ENCODE data around the gene PDXP.

PDXP gene

DNA sequence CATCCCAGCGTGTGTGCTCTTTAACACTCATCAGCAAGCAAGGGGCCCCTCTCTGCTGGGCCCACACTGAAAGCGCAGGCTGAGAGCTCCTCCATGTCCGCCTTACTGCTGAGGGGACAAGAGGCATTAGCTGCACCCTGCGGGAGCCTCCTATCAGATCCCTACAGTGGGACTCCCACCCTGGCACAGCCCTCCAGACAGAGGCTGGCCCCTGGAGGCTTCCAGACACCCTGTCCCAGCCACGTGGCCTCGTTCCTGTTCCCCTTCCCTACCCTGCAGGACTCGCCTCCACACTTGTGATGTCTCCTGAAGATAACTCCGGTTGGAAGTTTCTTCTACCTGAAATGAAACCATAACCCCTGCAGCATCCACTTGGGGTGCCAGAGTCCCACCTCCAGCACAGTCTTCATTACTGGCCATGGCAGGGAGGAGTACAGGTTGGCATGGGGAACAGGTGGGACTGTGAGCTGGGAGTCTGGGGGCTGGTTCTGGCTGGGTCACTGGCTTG lies 24.1 kb upstream of the PDXP start:
- H3K27ac ChIP-seq, result no peak overlapping the region

DNA sequence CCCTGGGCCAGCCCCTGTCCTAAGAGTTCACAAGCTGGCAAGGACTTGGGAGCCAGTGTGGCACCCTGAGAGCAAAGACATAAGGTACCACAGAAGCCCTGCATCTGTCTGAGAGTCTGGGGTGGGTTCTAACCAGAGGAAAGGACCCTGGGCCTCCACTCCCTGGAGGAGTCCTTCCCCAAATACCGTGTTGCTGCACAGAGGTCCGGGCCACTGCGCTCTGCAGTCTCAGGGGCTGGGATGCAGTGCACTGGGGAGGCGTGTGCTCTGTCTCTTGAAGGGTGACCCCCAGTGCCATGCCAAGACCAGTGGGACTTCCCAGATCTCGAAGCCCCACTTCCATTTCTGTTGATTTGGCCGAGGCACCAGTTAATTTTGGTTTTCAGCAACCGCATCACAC lies 23.4 kb upstream of the PDXP start:
- H3K27ac ChIP-seq, result no peak overlapping the region
- no peak for TF ChIP-seq ZFX (IDR thresholded peaks at IDR 0.05; ENCODE audit: borderline replicate concordance)
- TF ChIP-seq, protein P1, sequence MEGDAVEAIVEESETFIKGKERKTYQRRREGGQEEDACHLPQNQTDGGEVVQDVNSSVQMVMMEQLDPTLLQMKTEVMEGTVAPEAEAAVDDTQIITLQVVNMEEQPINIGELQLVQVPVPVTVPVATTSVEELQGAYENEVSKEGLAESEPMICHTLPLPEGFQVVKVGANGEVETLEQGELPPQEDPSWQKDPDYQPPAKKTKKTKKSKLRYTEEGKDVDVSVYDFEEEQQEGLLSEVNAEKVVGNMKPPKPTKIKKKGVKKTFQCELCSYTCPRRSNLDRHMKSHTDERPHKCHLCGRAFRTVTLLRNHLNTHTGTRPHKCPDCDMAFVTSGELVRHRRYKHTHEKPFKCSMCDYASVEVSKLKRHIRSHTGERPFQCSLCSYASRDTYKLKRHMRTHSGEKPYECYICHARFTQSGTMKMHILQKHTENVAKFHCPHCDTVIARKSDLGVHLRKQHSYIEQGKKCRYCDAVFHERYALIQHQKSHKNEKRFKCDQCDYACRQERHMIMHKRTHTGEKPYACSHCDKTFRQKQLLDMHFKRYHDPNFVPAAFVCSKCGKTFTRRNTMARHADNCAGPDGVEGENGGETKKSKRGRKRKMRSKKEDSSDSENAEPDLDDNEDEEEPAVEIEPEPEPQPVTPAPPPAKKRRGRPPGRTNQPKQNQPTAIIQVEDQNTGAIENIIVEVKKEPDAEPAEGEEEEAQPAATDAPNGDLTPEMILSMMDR (IDR thresholded peaks at IDR 0.05), result no peak

More for the DNA sequence above, 24.1 kb upstream of the PDXP start:
- TF ChIP-seq, protein P1 (IDR thresholded peaks at IDR 0.05), result no peak
- TF ChIP-seq ZFX (IDR thresholded peaks at IDR 0.05; ENCODE audit: borderline replicate concordance), result no peak

DNA sequence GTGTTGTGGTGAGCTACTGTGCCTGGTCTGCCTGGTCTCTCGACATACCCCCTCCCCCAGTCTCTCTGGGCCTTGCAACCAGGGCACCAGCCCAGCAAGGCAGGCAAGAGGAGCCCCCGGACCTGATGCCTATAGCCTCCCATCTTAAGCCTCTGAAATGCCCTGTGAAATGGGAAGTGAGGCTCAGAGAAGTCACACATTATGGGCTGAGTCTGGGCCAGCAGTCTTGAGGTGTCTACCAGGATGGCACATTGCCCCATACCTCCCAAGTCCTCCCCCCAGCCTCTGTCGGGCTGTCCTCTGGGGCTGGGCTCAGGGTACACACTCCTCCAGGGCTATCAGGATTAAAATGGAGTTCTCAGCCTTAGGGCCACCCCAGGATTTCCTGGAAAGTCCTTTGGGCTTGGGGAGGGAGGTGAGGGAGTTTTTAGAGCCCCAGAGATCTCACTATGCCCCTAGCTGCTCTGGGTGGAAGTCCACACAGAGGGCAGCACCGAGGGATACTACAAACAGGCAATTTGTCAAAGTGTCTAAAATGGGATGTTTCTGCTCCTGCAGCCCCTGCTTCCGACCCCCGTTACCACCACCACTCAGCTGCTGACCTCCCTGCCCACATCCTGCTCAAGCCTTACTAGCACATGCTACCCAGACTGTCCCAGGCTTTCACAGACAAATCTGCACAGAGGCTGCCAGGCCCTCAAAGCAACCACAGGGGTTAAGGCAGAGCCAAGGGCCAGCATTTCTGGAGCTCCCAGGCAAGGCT lies 22.2 kb upstream of the PDXP start:
- no peak for TF ChIP-seq ZFX (IDR thresholded peaks at IDR 0.05; ENCODE audit: borderline replicate concordance)
- TF ChIP-seq, protein P1 (IDR thresholded peaks at IDR 0.05), result no peak
- H3K27ac ChIP-seq, result peak overlapping the region; percentile 73; the same call in 1 of the 2 replicates

DNA sequence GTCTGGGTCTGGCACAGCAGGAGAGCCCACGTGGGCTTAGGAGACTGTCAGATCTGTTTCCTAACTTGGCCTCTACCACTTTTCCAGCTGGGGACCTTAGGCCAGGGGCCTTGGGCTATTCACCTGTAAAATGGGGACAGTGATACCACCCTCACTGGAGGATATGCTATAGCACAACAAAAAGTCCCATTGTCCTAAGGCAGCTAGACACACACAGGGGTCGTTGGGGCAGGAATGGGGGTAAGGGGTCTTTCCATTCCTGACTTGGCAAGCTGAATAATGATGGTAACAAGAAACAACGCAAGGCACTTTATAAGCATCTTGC lies 21.6 kb upstream of the PDXP start:
- peak overlapping the region; percentile 73 for H3K27ac ChIP-seq
- TF ChIP-seq ZFX (IDR thresholded peaks at IDR 0.05; ENCODE audit: borderline replicate concordance), result no peak
- TF ChIP-seq, protein P1 (IDR thresholded peaks at IDR 0.05), result no peak

DNA sequence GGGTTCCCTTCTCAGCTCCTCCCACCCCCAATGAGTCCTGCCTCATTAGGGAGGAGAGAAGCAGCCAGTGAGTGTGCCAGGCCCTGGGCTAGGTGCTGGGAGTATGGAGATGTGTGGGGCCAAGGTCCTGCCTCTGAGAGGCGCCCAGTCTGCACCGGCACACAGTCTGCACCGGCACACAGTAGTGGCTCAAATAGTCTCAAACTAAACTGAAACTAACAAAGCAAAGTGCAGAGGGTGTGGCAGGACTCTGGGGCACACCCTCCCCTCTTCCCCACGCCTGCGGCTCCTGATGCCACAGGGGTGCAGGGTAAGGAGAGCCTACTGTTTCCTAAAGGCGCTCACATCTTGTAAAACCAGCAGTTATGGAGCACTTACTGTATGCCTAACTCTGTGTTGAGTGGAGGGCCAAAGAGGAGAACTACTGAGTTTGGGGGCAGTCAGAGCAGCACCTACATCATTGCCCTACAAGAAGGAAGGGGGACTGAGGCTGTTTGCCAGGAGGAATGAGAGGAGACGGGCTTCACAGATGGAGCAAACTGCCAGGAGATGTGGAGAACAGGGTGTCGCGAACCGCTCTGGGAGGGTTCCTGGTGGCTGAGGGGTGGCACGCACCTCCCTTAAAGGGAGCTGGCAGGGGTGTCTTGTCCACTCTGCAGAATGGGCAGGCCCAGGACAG lies 20.0 kb upstream of the PDXP start:
- H3K27ac ChIP-seq, result peak overlapping the region; percentile 73
- no peak for TF ChIP-seq ZFX (IDR thresholded peaks at IDR 0.05; ENCODE audit: borderline replicate concordance)
- TF ChIP-seq, protein P1 (IDR thresholded peaks at IDR 0.05), result no peak

DNA sequence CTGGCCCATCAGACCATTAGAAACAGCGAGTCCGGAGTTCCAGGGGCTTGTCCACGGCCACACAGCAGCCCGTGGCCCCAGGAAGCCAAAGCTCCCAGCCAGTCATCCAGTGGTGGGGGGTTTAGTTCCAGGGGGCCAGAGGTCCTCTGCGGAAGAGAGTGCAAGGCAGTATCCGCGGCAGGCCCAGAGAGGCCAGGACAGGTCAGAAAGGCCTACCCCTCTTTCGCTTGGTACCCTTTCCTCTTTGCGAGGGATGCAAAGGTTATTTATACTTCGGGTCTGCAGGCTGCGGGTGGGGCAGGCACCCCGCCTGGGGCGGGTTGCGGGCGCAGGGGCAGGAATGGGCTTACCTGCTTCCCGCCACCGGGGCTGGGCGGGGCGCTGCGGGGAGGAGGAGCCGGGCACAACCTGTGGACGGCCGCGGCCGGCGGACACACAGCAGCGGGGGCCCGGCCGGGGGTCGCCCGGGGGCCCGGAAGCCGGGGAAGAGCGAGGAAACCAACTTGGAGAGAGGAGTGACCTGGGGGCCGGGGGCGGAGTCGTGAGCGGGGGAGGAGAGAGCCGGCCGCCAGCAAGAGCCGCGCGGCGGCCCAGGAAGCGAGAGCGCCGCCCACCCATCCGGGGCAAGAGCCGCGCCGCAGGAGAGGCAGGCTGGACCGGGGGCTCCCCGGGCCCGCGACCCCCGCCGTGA lies 19.3 kb upstream of the PDXP start, which contains the start of gene SH3BP1:
SH3BP1 (plus strand) TSS at position 600 of the 691 bp plus-strand sequence. CDS start 119 bp downstream, outside the sequence.
- H3K27ac ChIP-seq, result peak within 1 kb of the TSS; percentile 73
- TF ChIP-seq, protein P1 (IDR thresholded peaks at IDR 0.05), result peak; percentile 1; the same call in 1 of the 2 replicates
- TF ChIP-seq ZFX (IDR thresholded peaks at IDR 0.05; ENCODE audit: borderline replicate concordance), result no peak
